GM13976 (cell line): ENCODE data around the gene MT1H.

Experiments
- DNase-seq: peaks from one replicate; pipeline ENCODE4 v3.0.0; 2012; ENCODE audit warnings: low spot score
- CTCF ChIP-seq: IDR thresholded peaks from 2 replicates; pipeline ENCODE4 v1.5.1; 2012; ENCODE audit warnings: borderline replicate concordance, mild to moderate bottlenecking; ENCODE audit not compliant: insufficient read depth; ENCODE audit errors: extremely low read depth, missing control alignments, control extremely low read depth
- in situ Hi-C: fragments of 300-500 bp; cut with MboI; formaldehyde crosslinking; loops from one replicate; pipeline ENCODE4 v1.12.0; 2022; ENCODE audit warnings: low sequenced_read_pairs, mixed read lengths, inconsistent platforms; ENCODE audit not compliant: unreplicated experiment

MT1H gene

GRCh38 chr16:56681939-56682702 lies 12.5 kb downstream of the MT1H start, which contains the start of gene MT1X:
MT1X (plus strand) TSS chr16:56682470; CDS start chr16:56682541, 71 bp downstream.
- TF ChIP-seq CTCF = no peak
- peak; percentile 91 for DNase-seq
- in situ Hi-C loops = no loop called here

DNA sequence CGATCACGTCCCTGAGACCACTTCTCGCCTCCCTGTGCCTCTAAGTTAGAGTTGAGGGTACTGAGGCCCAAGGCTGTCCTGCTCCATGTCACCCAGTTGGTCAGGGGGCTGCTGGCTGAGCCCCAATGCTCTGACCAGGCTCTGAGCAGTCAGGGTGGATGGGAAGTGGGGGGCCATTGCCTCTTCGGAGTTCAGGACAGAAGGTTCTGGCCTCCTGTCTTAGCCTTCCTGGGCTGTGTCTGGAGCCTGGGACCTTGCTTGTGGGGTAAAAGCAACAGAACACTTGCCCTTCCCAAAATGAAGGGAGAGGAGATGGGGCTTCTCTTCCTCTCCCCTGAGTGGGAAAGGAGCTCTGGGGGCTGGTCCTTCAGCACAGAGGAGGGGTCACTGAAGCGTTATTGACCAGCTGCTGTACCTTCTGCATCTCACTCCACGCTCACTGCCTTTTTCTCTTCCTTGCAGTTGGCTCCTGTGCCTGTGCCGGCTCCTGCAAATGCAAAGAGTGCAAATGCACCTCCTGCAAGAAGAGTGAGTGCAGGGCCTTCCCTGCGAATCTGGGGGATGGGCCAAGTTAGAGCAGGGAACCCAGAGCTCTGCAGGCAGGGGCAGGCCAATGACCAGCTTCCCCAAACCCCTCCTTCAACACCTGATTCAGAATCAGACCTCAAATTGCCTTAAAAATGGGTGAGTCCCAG lies 13.2 kb downstream of the MT1H start:
- no peak for TF ChIP-seq CTCF
- in situ Hi-C loops = no loop called here
- DNase-seq = no peak

GRCh38 chr16:56683424-56684172 lies 14.0 kb downstream of the MT1H start:
- DNase-seq = no peak
- in situ Hi-C loops = no loop called here
- no peak for TF ChIP-seq CTCF

DNA sequence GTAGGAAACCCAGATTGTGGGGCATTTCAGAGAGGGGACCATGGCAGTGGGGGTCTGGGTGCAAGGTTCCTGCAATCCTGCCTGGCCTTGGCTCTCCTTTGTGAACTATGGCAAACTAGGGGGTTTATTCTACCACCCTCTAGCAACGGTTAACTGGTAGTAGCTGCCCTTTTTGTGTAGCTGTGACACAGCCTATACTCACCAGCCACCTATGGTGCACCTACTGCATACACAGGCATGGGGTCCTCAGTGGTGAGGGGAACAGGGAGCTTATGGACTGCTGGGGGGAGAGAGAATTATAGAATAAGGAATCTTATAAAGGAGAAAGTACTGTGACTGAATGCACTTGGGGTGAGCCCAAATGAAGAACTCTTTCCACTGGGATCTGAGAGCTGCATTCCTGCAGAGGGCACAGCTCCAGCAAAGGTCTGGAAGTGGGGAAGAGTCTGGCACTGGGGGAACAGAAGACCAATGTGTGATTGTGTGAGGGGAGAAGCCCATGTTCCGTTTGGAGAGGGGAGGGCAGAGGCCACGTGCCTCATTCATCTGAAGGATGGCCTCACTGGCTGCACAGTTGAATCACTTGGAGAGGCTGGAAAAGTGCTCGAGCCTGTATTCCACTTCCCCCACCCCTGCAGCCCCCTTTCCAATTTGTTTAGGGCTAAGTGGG lies 14.8 kb downstream of the MT1H start:
- no peak for TF ChIP-seq CTCF
- no peak for DNase-seq
- in situ Hi-C loops = no loop called here

DNA sequence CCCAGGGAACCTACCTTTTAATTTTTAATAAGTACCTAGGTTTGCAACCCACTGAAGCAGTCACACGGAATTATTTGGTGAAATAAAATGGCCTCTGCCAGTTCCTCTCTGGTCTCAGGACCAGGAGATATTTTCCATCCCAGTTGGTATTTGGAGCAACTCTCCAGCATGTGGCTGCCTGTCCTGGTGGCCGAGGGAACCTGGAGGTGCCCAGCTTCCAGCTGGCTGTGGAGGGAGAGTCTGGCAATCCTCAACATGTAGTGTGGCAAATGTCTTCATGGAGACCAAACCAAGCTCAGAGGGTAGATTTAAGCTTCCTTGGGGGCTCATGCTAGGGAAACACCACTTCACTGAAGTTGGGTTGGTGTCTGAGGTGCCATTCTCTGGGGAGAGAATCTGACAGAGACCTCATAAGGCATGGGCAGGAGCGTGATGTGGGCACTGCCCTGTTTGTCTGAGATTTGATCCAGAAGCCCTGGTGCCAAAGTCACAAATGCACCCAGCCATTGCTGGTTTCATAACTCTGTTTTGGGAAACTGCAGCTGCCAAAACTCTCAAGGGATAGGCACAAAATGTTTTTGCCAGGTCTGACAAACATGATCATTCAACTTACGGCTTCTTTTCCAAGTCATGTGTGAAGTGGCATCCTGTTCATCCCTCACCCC lies 15.4 kb downstream of the MT1H start:
- no peak for DNase-seq
- TF ChIP-seq CTCF = no peak
- in situ Hi-C loops = no loop called here
